Activated CD4-positive, alpha-beta T cell treated with anti-CD3 and anti-CD28 coated beads, Interleukin-2, amount 10 ng/mL, durations not matched to agents 24 days and 14 days (primary cell): ENCODE measurements around the gene SRC. TPM values are rescaled to one million over a fixed set of nuclear protein-coding genes. Genes with fewer than 3 reads are reported as not detected.
A peak's percentile ranks its signal among the peaks of the same experiment; 100 is the strongest.

Experiments
- DNase-seq: peaks from one replicate; pipeline ENCODE4 v3.0.0; 2022
- H3K27ac Mint-ChIP-seq: one replicate; pipeline ENCODE4 v1.8.0; 2022; ENCODE audit warnings: mild to moderate bottlenecking, mixed read lengths
- H3K27me3 Mint-ChIP-seq: one replicate; pipeline ENCODE4 v1.8.0; 2022; ENCODE audit warnings: mixed read lengths
- H3K36me3 Mint-ChIP-seq: one replicate; pipeline ENCODE4 v1.8.0; 2022; ENCODE audit warnings: low read depth, mild to moderate bottlenecking, mixed read lengths
- H3K4me1 Mint-ChIP-seq: one replicate; pipeline ENCODE4 v1.8.0; 2021; ENCODE audit warnings: mixed read lengths
- H3K4me3 Mint-ChIP-seq: one replicate; pipeline ENCODE4 v1.8.0; 2022; ENCODE audit warnings: mild to moderate bottlenecking, moderate library complexity, mixed read lengths
- H3K9me3 Mint-ChIP-seq: one replicate; pipeline ENCODE4 v1.8.0; 2021; ENCODE audit warnings: mixed read lengths
- intact Hi-C: fragments of 100-400 bp; cut with micrococcal nuclease; formaldehyde crosslinking; loops from one replicate; pipeline ENCODE4 v1.15.1; 2023
- total RNA-seq: library from RNA; stranded (reverse); gene quantifications from 2 replicates; pipeline ENCODE4 v1.2.3, GENCODE V29; 2022

Gene SRC
- total RNA-seq, 1 donor from 2014 or later: 5.4 TPM

DNA sequence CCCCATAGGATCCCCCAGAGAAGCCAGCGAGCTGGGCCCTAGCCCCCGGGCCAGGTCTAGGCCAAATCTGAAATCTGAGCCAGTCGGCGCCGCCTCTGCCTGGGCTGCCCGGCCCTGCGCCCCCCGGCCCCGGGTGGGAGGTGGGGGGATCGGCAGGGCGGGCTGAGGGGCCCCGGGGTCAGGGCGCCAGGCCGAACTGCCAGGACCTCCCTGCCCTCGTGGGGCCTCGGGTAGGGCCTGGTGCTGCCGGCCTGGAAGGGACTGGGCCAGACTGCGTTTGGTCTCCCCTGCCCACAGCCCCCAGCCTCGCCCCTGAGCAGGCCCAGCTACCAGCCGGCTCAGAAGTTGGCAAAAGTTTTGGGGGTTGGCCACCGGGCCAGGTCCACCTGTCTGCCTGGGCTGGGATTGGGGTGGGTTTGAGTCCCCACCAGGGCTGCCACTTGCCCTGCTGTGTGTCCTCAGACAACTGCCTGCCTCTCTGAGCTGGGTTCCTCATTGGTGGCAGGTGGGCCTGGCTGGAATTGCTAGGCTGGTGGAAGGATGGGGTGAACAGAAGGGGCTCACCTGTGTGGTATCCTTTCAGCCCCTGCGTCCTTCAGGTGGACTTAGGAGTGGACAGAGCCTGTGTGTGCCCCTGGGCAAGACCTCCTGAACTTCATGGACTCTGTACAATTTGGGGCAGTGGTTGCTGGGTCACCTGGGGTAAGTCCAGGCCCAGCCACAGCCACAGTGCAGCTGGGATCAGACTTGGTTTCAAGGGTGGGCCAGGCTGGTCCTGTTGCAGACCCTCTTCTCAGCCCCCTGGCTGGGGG lies 801 bp downstream of the SRC start:
- no peak for DNase-seq
- H3K4me3 Mint-ChIP-seq: peak overlapping the region; percentile 51
- no peaks in the 10 kb centered on the region for H3K9me3 Mint-ChIP-seq
- no peaks in the 10 kb centered on the region for H3K27me3 Mint-ChIP-seq
- no peaks in the 10 kb centered on the region for H3K36me3 Mint-ChIP-seq
- intact Hi-C loops: loop anchor here (5.0 kb wide), 1 partner anchor 49 kb away; no protein-coding TSS in a partner anchor
- H3K4me1 Mint-ChIP-seq: peaks cover 20% of the 10 kb centered on the region
- no peak overlapping the region for H3K27ac Mint-ChIP-seq

DNA sequence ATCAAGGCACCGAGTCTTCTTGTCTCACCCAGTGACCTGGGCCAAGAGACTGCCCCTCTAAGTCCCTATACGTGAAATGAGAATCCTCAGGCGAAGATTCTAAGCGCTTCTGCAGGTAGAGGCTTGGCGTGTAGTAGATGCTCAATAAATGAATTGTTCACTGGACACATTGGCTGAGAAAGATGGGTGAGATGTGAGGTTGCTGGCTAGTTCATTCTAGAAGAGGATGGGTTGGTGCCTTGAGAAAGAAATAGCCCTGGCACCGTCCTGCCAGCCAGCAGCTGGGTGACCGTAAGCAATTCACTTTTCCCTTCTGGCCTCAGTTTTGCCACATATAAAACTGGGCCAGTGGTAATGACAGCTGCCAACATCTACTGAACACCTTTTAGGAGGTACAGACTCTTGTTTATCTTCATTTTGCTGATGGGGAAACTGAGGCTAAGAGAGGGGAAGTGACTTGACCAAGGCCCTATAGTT lies 1.4 kb downstream of the SRC start:
- H3K4me3 Mint-ChIP-seq: peak overlapping the region; percentile 51
- no peaks in the 10 kb centered on the region for H3K36me3 Mint-ChIP-seq
- H3K4me1 Mint-ChIP-seq: peaks cover 20% of the 10 kb centered on the region
- no peaks in the 10 kb centered on the region for H3K9me3 Mint-ChIP-seq
- peak overlapping the region; percentile 51 for H3K27ac Mint-ChIP-seq
- no peaks in the 10 kb centered on the region for H3K27me3 Mint-ChIP-seq
- intact Hi-C loops: loop anchor here (5.0 kb wide), 1 partner anchor 50 kb away; no protein-coding TSS in a partner anchor
- no peak for DNase-seq

DNA sequence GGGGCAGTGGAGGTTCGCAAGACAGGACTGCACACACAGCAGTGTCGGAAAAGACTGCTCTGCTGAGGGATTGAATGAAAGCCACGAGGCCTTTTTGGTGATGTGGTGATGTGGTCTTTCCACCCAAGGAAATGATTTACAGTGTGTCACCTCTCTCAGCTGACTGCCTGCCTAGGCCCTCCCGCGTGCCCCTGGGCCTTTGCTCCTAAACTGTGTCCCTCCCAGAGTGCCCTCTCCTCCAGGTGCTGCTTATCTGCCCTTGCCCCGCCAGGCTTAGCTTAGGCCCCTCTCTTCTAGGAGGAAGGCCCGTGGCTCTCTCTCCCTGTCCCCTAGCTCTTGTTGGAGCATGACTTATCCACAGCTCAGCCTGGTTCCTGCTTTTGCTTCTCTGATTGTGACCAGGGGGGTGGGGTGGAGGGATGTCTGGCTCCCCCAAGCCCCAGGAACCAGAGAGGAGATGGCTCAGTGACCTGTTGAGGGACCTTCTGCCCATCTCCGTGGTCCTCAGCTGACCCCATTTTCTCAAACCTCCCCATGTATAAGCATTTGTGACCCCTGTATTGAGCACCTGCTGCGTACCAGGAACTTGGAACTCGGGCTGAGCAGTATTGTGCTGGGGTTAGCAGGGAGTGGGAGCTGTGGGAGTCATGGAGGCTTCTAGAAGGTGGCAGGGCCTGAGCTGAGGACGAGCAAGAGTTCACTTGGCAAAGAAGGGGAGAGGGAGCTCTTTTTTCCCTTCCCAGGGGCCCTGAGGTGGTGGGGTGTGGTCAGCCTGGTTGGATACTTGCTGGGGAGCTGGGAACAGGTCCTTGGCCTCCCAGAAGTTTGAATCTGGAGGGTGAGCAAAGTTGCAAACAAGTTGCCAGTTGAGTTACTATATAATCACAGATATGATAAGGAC lies 2.2 kb downstream of the SRC start:
- H3K4me3 Mint-ChIP-seq: peak overlapping the region; percentile 51
- H3K4me1 Mint-ChIP-seq: peaks cover 19% of the 10 kb centered on the region
- peak overlapping the region; percentile 51 for H3K27ac Mint-ChIP-seq
- intact Hi-C loops: loop anchor here (5.0 kb wide), 1 partner anchor 51 kb away; no protein-coding TSS in a partner anchor
- DNase-seq: no peak
- no peaks in the 10 kb centered on the region for H3K9me3 Mint-ChIP-seq
- H3K27me3 Mint-ChIP-seq: no peaks in the 10 kb centered on the region
- no peaks in the 10 kb centered on the region for H3K36me3 Mint-ChIP-seq

DNA sequence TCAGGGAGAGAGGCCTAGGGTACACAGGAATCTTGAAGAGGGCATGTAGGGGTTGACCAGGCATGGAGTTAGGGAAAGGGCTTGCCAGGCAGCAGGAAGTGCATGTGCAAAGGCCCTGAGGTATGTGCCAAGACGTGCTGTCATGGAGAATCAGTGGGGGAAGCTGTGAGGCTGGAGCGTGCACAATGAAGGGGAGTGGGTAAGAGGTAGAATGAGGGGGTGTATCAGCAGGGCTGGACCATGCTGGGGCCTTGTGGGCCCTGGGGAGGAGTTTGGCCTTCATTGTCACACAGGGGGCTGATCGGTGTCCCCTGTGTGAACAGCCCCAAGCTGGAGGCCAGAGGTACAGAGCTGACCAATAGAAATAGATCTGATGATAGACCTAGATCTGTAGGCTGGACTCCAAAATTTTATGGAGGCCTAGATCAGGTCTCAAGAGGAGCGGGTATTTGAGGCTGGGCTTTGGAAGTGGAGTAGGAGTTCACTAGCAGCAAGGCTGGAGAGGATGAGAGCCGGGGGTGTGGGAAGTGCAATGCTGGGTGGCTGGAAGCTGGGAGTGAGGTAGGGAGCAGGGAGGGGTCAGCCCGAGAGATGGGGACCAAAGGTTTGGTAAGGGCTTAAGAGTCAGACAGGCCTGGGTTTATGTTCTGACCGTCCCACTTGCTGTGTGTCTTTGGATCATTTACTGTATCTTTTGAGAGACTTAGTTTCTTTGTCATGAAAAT lies 3.0 kb downstream of the SRC start:
- H3K27ac Mint-ChIP-seq: no peak overlapping the region
- H3K4me3 Mint-ChIP-seq: no peak overlapping the region
- intact Hi-C loops: loop anchor here (5.0 kb wide), 1 partner anchor 52 kb away; no protein-coding TSS in a partner anchor
- H3K36me3 Mint-ChIP-seq: no peaks in the 10 kb centered on the region
- H3K9me3 Mint-ChIP-seq: no peaks in the 10 kb centered on the region
- no peaks in the 10 kb centered on the region for H3K27me3 Mint-ChIP-seq
- H3K4me1 Mint-ChIP-seq: peaks cover 12% of the 10 kb centered on the region
- DNase-seq: no peak

DNA sequence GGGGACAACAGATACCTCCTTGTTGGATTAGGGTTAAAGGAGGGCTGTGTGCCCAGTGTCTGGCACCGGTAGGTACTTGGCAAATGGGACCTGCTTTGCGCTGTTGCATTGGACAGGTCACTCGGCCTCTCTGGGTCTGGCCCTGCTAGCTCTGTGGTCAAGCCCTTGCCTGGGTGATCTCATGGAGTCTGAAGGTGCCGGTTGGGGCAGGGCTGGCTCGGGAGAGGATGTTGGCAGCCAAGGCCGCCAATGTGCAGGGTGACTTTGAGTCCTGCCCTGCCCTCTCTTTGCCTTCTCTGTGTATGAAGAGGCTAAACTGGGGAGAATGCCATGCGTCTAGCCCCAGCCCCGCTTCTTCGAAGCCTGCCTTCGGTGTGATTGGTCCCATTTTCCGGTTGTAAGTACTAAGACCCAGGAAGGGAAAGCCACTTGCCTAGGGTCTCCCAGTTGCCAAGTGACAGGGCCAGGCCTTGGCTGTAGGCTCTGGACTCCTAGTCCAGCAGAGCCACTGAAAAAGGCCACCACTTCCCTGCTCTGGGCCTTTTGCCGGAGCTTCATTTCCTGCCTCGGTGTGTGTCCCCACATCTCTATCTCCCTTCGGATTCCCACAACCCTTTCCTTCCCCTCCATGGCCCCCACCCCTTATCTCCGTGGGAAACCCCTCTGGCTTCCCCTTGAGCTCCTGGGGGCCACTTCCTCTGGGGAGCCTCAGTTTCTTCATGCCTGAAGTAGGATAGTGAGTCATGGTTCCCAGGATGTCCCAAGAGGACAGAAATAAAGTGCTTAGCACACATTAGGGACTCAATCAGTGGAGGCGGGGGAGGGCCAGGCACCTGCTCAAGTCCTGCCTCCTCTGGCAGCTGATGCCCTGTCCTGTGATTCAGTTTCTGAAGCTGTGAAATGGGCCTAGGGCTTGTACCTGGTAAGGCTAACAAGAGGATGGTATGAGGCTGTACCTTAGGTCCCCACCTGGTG lies 3.9 kb downstream of the SRC start:
- intact Hi-C loops: loop anchor here (5.0 kb wide), 1 partner anchor 53 kb away; no protein-coding TSS in a partner anchor
- no peak for DNase-seq
- H3K36me3 Mint-ChIP-seq: no peaks in the 10 kb centered on the region
- no peak overlapping the region for H3K27ac Mint-ChIP-seq
- no peaks in the 10 kb centered on the region for H3K27me3 Mint-ChIP-seq
- H3K9me3 Mint-ChIP-seq: no peaks in the 10 kb centered on the region
- H3K4me3 Mint-ChIP-seq: no peak overlapping the region
- H3K4me1 Mint-ChIP-seq: peaks cover 12% of the 10 kb centered on the region

DNA sequence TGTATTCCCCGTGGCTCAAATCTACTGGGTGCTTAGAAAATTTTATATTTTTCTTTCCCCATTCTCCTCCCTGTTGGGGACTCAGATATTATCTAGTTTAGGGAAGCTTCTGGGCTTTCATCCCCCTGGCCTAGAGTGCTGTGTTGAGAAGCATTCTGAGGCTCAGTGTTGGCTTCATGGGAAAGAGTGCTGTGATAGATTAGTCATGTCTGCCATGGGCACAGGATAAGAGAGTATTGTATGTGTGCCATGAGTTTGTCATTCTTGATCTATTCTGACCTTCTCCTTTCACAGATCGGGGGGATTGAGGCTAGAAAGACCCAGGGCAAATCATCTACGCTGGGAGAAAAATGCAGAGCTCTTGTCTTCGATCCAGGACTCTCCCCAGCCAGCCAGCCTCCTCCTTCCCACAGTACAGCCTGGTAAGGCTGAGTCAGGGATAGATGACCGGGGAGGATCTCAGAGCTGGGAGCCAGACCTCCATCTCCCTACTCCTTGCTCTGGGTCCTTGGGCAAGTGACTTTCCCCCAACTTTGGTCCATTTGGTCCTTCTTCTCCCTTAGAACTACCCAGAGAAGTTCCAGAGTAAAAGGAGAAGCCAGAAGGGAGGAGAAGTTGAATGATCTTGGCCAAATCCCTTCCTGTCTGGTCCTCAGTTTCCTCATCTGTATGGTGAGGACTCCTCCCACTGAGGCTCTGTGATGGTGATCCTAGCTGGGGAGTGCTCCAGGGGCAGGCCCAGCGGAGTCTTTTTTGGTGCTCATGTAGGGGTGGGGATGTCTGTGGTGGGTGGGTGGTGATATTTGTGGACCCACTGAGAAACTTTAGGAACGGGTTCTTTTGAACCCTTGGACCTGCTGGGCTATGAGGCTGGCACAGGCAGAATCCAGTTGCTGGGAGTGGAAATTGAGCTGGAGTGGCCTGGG lies 5.0 kb downstream of the SRC start:
- intact Hi-C loops: no loop called here
- no peaks in the 10 kb centered on the region for H3K27me3 Mint-ChIP-seq
- no peak overlapping the region for H3K27ac Mint-ChIP-seq
- H3K9me3 Mint-ChIP-seq: no peaks in the 10 kb centered on the region
- no peaks in the 10 kb centered on the region for H3K36me3 Mint-ChIP-seq
- peaks cover 9% of the 10 kb centered on the region for H3K4me1 Mint-ChIP-seq
- H3K4me3 Mint-ChIP-seq: no peak overlapping the region
- DNase-seq: no peak

DNA sequence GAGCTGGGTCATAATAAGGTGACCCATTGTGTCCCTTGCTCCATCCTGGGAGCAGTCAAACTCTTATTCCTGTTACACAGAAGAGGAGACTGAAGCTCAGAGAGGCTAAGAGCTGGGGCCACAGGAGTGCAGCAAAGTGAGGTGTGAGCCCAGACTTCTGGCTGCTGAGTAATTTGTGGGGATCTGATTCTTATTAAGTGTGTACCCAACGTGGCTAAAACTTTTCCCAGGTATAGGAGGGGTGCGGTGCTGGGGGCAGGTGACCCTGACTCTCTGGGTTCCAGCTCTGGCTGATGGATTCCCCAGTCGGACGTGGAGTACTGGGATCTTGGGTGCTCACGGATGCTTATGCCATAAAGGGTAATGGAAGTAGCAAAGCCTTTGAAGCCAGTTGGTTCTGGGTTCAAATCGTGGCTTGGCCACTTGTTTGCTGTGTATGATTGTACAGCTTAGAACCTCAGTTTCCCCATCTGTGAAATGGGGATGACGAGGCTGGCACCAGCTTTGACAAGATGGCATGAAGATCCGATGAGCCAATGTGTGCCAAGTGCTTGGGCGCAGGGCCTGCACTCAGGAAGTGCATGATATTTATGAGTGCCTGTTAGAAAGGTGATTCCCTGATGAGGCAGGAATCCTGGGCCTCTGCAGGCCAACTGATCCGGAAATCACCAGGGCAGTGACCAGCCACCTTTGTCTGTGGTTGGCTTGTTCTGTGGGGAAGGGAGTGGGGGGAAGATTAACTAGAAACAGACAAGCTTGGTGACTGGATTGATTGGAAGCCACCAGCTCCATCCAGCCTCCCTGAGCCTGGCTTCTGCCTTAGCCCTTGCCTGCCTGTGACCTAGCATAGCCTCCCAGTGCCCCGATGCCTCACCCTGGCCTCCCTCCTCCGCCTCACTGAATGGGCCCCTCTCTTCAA lies 6.0 kb downstream of the SRC start:
- intact Hi-C loops: no loop called here
- peaks cover 9% of the 10 kb centered on the region for H3K4me1 Mint-ChIP-seq
- H3K4me3 Mint-ChIP-seq: no peak overlapping the region
- H3K9me3 Mint-ChIP-seq: no peaks in the 10 kb centered on the region
- no peaks in the 10 kb centered on the region for H3K36me3 Mint-ChIP-seq
- DNase-seq: no peak
- no peaks in the 10 kb centered on the region for H3K27me3 Mint-ChIP-seq
- H3K27ac Mint-ChIP-seq: no peak overlapping the region

DNA sequence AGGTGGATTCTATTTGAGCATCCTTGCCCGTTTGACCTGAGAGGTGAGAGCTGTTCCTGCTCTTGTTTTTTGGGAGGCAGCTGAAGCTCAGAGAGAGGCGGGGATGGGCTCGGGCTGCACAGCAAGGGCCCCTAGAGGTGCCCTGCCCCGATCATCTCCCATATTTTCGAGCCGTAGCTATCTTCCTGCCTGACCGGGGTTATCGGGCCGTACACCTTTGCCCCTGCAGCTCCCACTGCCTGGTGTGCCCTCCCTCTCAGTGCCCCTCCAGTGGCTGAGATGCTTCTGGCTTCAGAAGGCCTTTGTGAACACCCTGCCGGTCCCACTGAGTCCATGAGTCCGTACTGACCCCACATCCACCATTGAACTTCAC lies 6.7 kb downstream of the SRC start:
- Mint-ChIP-seq H3K36me3 (no peaks in the 10 kb centered on the region), H3K27me3 (no peaks in the 10 kb centered on the region), H3K27ac (no peak overlapping the region), H3K9me3 (no peaks in the 10 kb centered on the region), H3K4me1 (peaks cover 6% of the 10 kb centered on the region), H3K4me3 (no peak overlapping the region)
- intact Hi-C loops: no loop called here
- DNase-seq: no peak

DNA sequence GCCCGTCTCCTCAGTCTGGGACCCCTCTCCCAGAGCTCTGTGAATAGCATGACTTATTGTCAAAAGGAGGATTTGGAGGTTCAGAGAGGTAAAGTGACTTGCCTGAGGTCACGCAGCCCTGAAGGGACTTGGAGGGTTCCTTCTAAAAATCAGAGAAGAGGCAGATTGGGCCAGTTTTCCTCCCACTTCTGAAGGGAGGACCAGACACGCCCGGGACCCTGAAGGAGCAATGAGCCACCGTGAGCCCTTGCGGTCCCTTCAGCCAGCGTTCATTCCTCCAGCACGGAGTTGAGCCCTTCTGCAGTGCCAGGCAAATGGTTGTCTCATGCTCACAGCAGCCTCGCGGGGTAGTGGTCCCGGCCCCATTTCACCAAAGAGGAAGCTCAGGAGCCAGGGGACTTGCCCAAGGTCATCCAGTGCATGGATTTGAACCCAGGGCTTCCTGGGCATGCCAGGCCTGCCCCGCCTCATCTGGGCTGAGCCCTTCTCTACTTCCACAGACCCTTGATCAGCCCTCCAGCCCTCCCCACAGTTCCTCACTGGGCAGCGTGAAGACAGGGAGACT lies 7.4 kb downstream of the SRC start:
- no peak overlapping the region for H3K4me3 Mint-ChIP-seq
- peaks cover 1% of the 10 kb centered on the region for H3K4me1 Mint-ChIP-seq
- intact Hi-C loops: no loop called here
- no peak overlapping the region for H3K27ac Mint-ChIP-seq
- no peaks in the 10 kb centered on the region for H3K9me3 Mint-ChIP-seq
- no peaks in the 10 kb centered on the region for H3K36me3 Mint-ChIP-seq
- no peak for DNase-seq
- no peaks in the 10 kb centered on the region for H3K27me3 Mint-ChIP-seq

DNA sequence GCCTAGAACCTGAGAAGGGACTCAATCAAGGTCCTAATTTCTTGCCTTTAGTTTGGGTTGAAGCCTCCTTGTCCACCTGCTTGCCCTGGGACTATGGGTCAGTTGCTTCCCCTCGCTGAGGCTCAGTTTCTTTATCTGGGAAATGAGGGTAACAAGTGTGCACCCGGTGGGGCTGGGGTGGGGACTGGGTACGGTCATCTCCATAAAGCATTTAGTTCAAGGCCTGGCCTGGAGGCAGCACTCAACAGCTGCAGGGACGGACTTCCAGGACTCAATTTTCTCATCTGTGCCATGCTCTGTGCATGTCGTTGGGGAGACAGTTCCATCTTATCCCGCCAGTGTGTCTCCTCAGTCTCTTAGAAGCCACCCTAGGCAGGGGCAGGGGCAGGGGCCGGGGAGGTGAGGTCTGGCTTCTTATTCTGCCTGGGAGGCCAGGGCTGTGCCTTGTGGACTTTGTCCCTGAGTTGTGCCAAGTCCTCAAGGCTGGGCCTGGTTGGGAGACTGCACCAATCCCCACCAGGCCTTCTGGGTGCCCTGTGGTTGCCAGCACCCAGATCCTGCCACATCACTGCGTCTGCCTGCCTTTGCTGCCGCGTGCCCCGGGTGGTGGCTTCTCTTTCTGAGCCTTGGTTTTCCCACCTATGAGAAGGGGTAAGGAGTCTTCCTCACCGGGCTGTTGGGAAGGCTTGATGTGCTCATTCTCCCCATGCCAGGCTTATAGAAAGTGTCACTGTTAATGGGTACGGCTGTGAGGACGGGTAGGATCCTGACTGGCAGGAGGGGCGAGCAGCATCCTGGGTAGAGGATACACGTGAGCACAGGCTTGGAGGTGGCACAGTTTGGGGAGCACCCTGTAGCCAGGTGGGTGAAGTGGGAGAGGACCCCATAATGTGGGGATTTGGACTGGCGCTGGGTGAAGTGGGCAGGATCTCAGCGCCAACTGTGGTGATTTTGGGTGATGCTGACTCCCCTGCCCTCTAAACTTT lies 8.6 kb downstream of the SRC start:
- no peak for DNase-seq
- no peak overlapping the region for H3K27ac Mint-ChIP-seq
- H3K27me3 Mint-ChIP-seq: no peaks in the 10 kb centered on the region
- no peaks in the 10 kb centered on the region for H3K36me3 Mint-ChIP-seq
- H3K4me3 Mint-ChIP-seq: no peak overlapping the region
- H3K9me3 Mint-ChIP-seq: no peaks in the 10 kb centered on the region
- intact Hi-C loops: no loop called here
- H3K4me1 Mint-ChIP-seq: peaks cover 1% of the 10 kb centered on the region
